GM06990 (cell line): ENCODE data around the gene LRRTM3.

Experiments
- DNase-seq: peaks from one replicate; pipeline ENCODE4 v3.0.0-alpha.2; 2011; ENCODE audit not compliant: insufficient read length; ENCODE audit errors: extremely low read depth
- H3K27me3 ChIP-seq: replicated peaks from 2 replicates; pipeline ENCODE4 v1.6.0; 2011; ENCODE audit warnings: low read length; ENCODE audit not compliant: control insufficient read depth, insufficient read depth
- H3K36me3 ChIP-seq: 2 replicates; pipeline ENCODE4 v1.5.1; 2011; ENCODE audit warnings: low read length; ENCODE audit not compliant: control insufficient read depth, insufficient read depth
- H3K4me3 ChIP-seq: replicated peaks from 2 replicates; pipeline ENCODE4 v1.5.1; 2011; ENCODE audit warnings: low read depth, mild to moderate bottlenecking, control low read depth, low read length
- TF ChIP-seq, protein P1 (sequence below): IDR thresholded peaks from 2 replicates; pipeline ENCODE4 v1.5.1; 2011; ENCODE audit warnings: low read length, control low read depth, mild to moderate bottlenecking, inconsistent platforms; ENCODE audit not compliant: insufficient read depth, poor library complexity, severe bottlenecking

LRRTM3 gene

DNA sequence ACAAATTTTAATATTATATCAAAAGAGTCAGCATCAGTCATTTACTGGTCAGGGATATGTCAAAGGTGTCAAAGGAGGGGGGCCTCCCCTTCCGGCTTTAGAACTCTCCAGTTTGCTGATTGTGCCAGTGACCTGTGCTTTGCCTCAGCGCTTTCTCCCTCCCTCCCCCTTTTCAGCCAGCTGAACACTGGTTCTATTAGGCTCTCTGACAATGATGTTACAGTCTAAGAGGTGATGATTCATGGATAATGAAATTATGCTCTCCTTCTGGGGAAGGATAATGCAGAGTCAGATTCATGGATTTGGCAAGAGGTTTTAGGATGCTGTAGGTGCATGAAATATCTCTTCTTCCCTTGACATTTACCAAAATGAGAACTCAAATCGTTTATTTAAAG lies 6.1 kb downstream of the LRRTM3 start:
- TF ChIP-seq, protein P1, sequence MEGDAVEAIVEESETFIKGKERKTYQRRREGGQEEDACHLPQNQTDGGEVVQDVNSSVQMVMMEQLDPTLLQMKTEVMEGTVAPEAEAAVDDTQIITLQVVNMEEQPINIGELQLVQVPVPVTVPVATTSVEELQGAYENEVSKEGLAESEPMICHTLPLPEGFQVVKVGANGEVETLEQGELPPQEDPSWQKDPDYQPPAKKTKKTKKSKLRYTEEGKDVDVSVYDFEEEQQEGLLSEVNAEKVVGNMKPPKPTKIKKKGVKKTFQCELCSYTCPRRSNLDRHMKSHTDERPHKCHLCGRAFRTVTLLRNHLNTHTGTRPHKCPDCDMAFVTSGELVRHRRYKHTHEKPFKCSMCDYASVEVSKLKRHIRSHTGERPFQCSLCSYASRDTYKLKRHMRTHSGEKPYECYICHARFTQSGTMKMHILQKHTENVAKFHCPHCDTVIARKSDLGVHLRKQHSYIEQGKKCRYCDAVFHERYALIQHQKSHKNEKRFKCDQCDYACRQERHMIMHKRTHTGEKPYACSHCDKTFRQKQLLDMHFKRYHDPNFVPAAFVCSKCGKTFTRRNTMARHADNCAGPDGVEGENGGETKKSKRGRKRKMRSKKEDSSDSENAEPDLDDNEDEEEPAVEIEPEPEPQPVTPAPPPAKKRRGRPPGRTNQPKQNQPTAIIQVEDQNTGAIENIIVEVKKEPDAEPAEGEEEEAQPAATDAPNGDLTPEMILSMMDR, result no peak
- no peak for DNase-seq
- H3K36me3 ChIP-seq, result no peaks in the 10 kb centered on the region
- no peak overlapping the region for H3K4me3 ChIP-seq
- H3K27me3 ChIP-seq, result no peaks in the 10 kb centered on the region

DNA sequence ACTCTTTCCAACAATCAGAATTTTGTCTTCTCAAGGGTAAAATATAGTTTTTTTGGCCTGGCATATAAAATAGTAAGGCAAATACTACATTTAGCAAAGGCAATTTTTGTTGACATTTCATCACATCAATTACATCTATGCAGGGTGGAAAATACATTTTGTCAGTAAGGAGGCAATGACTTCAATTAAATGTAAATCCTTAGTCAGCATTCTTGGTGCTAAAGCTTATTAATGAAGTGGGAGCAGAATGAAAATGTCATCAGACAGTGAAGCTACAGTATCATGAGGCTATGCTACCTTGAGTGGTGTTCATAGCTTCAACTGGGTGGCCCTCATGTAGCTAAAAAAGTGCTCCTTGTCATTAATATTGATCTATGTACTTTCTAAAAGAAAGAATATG lies 8.9 kb downstream of the LRRTM3 start:
- Histone ChIP-seq H3K36me3 (no peaks in the 10 kb centered on the region), H3K4me3 (no peak overlapping the region), H3K27me3 (no peaks in the 10 kb centered on the region)
- TF ChIP-seq, protein P1, result no peak
- no peak for DNase-seq

DNA sequence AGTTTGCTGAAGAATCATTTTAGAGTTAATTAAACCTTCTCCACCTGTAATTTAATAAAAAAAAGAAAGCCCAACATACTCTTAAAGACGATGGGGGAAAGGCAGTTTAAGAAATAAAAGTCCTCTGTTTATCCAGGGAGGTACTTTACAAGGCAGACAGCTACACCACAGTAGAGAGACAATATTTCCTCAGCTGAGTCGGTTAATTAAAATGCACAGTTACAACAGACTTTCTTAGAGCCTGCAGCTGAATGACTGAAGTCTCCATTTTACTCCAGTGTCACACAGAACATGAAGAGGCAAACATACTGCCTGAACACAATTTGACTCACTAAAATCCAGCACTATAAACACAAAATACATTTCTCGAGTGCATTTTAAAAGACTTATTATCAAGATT lies 15.1 kb downstream of the LRRTM3 start:
- no peaks in the 10 kb centered on the region for H3K27me3 ChIP-seq
- no peaks in the 10 kb centered on the region for H3K36me3 ChIP-seq
- DNase-seq, result no peak
- TF ChIP-seq, protein P1, result no peak
- no peak overlapping the region for H3K4me3 ChIP-seq

DNA sequence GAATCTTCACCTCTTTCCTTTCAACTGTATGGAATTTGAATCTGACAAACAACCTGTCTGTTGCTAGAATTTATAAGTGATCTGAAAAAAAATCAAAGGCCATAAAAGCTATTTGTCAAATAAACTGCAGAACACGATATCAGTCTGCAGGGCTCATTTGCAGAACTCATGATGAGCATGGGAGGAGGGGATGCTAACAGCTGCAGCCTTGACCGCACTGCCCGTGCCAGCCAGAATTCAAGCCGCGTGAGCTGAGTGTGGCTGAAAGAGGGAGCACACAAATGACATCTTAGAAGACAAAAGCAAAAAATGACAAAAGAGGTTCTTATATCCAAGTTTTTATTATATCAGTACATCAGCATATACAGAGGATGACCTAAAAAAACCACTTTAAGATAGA lies 15.7 kb downstream of the LRRTM3 start:
- no peaks in the 10 kb centered on the region for H3K36me3 ChIP-seq
- H3K27me3 ChIP-seq, result no peaks in the 10 kb centered on the region
- TF ChIP-seq, protein P1, result no peak
- no peak for DNase-seq
- no peak overlapping the region for H3K4me3 ChIP-seq

DNA sequence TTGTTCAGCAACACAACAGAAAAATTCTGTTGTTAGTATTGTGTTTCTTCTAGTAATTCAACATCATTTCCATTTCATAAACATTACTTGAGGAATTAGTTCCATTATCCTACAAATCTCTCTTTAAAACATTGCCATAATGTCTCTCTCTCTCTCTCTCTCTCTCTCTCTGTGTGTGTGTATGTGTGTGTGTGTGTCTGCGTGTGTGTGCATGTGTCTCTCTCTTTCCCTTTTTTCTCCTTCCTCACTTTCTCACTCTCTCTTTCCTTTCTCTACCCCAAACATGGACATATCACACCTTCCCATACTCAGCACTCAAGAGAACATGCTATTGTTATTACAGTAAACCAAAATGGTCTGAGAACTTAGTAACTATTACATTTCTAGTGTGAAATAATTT lies 16.6 kb downstream of the LRRTM3 start:
- DNase-seq, result no peak
- TF ChIP-seq, protein P1, result no peak
- Histone ChIP-seq H3K4me3 (no peak overlapping the region), H3K27me3 (no peaks in the 10 kb centered on the region), H3K36me3 (no peaks in the 10 kb centered on the region)

DNA sequence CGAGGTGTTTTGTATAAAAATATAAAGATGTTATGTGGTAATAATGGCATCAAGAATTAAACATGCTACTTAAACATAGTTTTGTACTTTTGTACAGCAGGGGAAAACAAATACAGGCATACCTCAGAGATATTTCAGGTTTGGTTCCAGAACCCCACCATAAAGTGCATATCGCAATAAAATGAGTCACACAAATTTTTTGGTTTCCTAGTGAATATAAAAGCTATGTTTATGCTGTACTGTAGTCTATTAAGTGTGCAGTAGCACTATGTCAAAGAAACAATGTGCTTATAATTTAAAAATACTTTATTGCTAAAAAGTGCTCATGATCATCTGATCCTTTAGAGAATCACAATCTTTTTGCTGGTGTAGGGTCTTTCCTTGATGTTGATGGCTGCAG lies 17.8 kb downstream of the LRRTM3 start:
- Histone ChIP-seq H3K36me3 (no peaks in the 10 kb centered on the region), H3K4me3 (no peak overlapping the region), H3K27me3 (no peaks in the 10 kb centered on the region)
- TF ChIP-seq, protein P1, result no peak
- DNase-seq, result no peak
